DOHH2 (cell line): Measurements from ENCODE around the gene CYBA.

ENCODE experiments used
- CTCF ChIP-seq: fragments of 200-600 bp; sonication (generic); IDR thresholded peaks from one replicate; pipeline ENCODE4 v1.5.1; 2014; ENCODE audit warnings: antibody characterized with exemption, mild to moderate bottlenecking, low read depth, low read length; ENCODE audit not compliant: poor library complexity, severe bottlenecking
- EZH2phosphoT487 ChIP-seq: fragments of 200-600 bp; sonication (generic); IDR thresholded peaks from 2 replicates; pipeline ENCODE4 v1.6.1; 2017; ENCODE audit warnings: borderline replicate concordance, mild to moderate bottlenecking, antibody characterized with exemption, low read length, moderate library complexity, mixed read lengths

DNA sequence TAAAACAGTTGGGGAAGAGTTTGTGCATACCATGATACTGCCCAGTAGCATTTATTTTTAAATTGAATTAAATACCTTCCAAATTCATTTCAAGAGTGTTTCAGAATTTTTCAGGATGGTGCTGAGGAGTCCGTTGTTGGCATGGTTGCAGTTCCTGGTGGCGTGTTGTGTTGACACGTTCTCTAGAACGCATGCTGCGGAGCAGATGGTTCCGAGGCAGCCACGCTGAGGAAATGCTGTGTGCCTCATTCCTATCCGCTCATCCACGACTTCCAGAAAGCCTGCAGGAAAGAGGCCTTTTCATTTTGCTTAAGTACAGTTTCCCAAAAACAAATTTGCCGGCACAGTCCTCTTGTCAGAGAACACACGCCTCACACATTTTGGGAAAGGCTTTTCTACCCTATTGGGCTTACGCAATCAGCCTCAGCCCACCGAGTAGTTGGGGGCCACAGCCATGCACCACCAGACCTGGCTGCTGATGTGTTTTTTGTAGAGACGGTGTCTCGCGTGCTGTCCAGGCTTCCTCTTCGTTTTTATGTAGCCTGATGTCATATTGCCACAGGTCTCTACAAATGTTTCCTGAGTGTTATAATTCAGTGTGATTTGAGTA lies 44.6 kb downstream of the CYBA start:
- TF ChIP-seq CTCF: no peak
- no peak for TF ChIP-seq EZH2phosphoT487
